GM23338 (cell line): Measurements from ENCODE around the gene KCTD19. TPM values are rescaled to one million over a fixed set of nuclear protein-coding genes. Genes with fewer than 3 reads are reported as not detected.

Source experiments
- ATAC-seq: fragments of 200-7000 bp; cut with Tn5 transposase; 3 replicates; pipeline ENCODE4 v1.9.1; 2020
- DNase-seq: peaks from one replicate; pipeline ENCODE4 v3.0.0-alpha.2; 2015; ENCODE audit warnings: low spot score
- H2AFZ ChIP-seq: fragments of 200-600 bp; sonication (generic); 2 replicates; pipeline ENCODE4 v1.8.0; 2016; ENCODE audit warnings: antibody characterized with exemption, mild to moderate bottlenecking, moderate library complexity
- H3F3A ChIP-seq: fragments of 200-600 bp; sonication (generic); replicated peaks from 2 replicates; pipeline ENCODE4 v1.8.0; 2017; ENCODE audit warnings: antibody characterized with exemption, mixed run types, low read depth
- H3K27ac ChIP-seq: fragments of 200-600 bp; sonication (generic); 2 replicates; pipeline ENCODE4 v1.6.1; 2016; ENCODE audit warnings: low read depth
- H3K27me3 ChIP-seq: fragments of 200-600 bp; sonication (generic); 2 replicates; pipeline ENCODE4 v1.8.0; 2016; ENCODE audit warnings: mild to moderate bottlenecking, mixed run types, moderate library complexity; ENCODE audit not compliant: insufficient read depth
- H3K36me3 ChIP-seq: fragments of 200-600 bp; sonication (generic); 2 replicates; pipeline ENCODE4 v1.8.0; 2016; ENCODE audit warnings: mild to moderate bottlenecking; ENCODE audit not compliant: insufficient read depth
- H3K4me1 ChIP-seq: fragments of 200-600 bp; sonication (generic); 2 replicates; pipeline ENCODE4 v1.8.0; 2016; ENCODE audit warnings: mild to moderate bottlenecking, moderate library complexity; ENCODE audit not compliant: insufficient read depth
- H3K4me2 ChIP-seq: fragments of 200-600 bp; sonication (generic); 2 replicates; pipeline ENCODE4 v1.7.1; 2017; ENCODE audit warnings: mixed run types
- H3K4me3 ChIP-seq: fragments of 200-600 bp; sonication (generic); 2 replicates; pipeline ENCODE4 v1.6.1; 2016; ENCODE audit warnings: mixed run types
- H3K79me2 ChIP-seq: fragments of 200-600 bp; sonication (generic); replicated peaks from 2 replicates; pipeline ENCODE4 v1.8.0; 2017; ENCODE audit warnings: mild to moderate bottlenecking; ENCODE audit not compliant: insufficient read depth
- H3K9me2 ChIP-seq: fragments of 200-600 bp; sonication (generic); 2 replicates; pipeline ENCODE4 v1.8.0; 2017; ENCODE audit not compliant: insufficient read depth
- H4K20me1 ChIP-seq: fragments of 200-600 bp; sonication (generic); replicated peaks from 2 replicates; pipeline ENCODE4 v1.8.0; 2017; ENCODE audit warnings: mild to moderate bottlenecking; ENCODE audit not compliant: insufficient read depth
- H3K27ac Mint-ChIP-seq: 2 replicates; pipeline ENCODE4 v1.8.0; 2020; ENCODE audit warnings: inconsistent platforms, mild to moderate bottlenecking, moderate library complexity, mixed read lengths
- H3K27me3 Mint-ChIP-seq: 3 replicates; pipeline ENCODE4 v1.8.0; 2022; ENCODE audit warnings: low read depth, mild to moderate bottlenecking, moderate library complexity, mixed read lengths, inconsistent platforms; ENCODE audit not compliant: insufficient read depth, poor library complexity
- H3K36me3 Mint-ChIP-seq: 3 replicates; pipeline ENCODE4 v1.8.0; 2021; ENCODE audit warnings: low read depth, mild to moderate bottlenecking, inconsistent platforms, moderate library complexity, mixed read lengths
- H3K4me1 Mint-ChIP-seq: 3 replicates; pipeline ENCODE4 v1.8.0; 2020; ENCODE audit warnings: mild to moderate bottlenecking, inconsistent platforms, mixed read lengths
- H3K4me3 Mint-ChIP-seq: 3 replicates; pipeline ENCODE4 v1.8.0; 2021; ENCODE audit warnings: moderate library complexity, mild to moderate bottlenecking, inconsistent platforms, mixed read lengths
- H3K9me3 Mint-ChIP-seq: 3 replicates; pipeline ENCODE4 v1.8.0; 2020; ENCODE audit warnings: moderate library complexity, mild to moderate bottlenecking, inconsistent platforms, mixed read lengths
- EZH2 ChIP-seq: fragments of 200-600 bp; sonication (generic); IDR thresholded peaks from one replicate; pipeline ENCODE4 v1.8.0; 2017; ENCODE audit warnings: antibody characterized with exemption, mild to moderate bottlenecking, low read depth; ENCODE audit not compliant: unreplicated experiment
- JUNB ChIP-seq: IDR thresholded peaks from one replicate; pipeline ENCODE4 v1.6.1; 2016; ENCODE audit warnings: antibody characterized with exemption; ENCODE audit not compliant: unreplicated experiment
- NANOG ChIP-seq: IDR thresholded peaks from 2 replicates; pipeline ENCODE4 v1.6.1; 2016; ENCODE audit warnings: antibody characterized with exemption, borderline replicate concordance
- ZNF114 ChIP-seq: fragments of 250-450 bp; sonication (Bioruptor Pico); IDR thresholded peaks from 2 replicates; pipeline ENCODE4 v1.5.0; 2020; ENCODE audit warnings: mild to moderate bottlenecking, moderate library complexity
- ZNF331 ChIP-seq: fragments of 250-450 bp; sonication (Bioruptor Pico); IDR thresholded peaks from 2 replicates; pipeline ENCODE4 v1.5.0; 2020; ENCODE audit warnings: low read depth, mild to moderate bottlenecking, moderate library complexity
- polyA plus RNA-seq: library from polyadenylated mRNA; unstranded; fragments of >200 nt; fragmentation: Nextera tagmentation; extraction: Ambion mirVana; gene quantifications from 2 replicates; pipeline ENCODE4 v1.2.1, GENCODE V29; 2016
- total RNA-seq: library from RNA; depleted of rRNA; stranded (reverse); fragments of >200 nt; shearing (Covaris generic); gene quantifications from 2 replicates; pipeline ENCODE4 v1.2.3, GENCODE V29; 2014
- TF ChIP-seq, protein P1 (sequence below), 2 experiments: fragments of 200-600 bp in 1 of 2; sonication (generic) in 1 of 2; conservative IDR thresholded peaks; 2 replicates each; pipeline versions ENCODE4 v1.5.1 to v1.6.1; 2016 to 2017; ENCODE audit warnings: antibody characterized with exemption in 2 of 2, low read depth in 2 of 2, mild to moderate bottlenecking in 2 of 2, moderate library complexity in 1 of 2
- TF ChIP-seq, protein P2 (sequence below): IDR thresholded peaks from 2 replicates; pipeline ENCODE4 v1.6.1; 2016; ENCODE audit warnings: antibody characterized with exemption

Gene KCTD19
- total and polyA plus RNA-seq, 2 experiments from 2014 or later, result 0.31 to 0.65 TPM

DNA sequence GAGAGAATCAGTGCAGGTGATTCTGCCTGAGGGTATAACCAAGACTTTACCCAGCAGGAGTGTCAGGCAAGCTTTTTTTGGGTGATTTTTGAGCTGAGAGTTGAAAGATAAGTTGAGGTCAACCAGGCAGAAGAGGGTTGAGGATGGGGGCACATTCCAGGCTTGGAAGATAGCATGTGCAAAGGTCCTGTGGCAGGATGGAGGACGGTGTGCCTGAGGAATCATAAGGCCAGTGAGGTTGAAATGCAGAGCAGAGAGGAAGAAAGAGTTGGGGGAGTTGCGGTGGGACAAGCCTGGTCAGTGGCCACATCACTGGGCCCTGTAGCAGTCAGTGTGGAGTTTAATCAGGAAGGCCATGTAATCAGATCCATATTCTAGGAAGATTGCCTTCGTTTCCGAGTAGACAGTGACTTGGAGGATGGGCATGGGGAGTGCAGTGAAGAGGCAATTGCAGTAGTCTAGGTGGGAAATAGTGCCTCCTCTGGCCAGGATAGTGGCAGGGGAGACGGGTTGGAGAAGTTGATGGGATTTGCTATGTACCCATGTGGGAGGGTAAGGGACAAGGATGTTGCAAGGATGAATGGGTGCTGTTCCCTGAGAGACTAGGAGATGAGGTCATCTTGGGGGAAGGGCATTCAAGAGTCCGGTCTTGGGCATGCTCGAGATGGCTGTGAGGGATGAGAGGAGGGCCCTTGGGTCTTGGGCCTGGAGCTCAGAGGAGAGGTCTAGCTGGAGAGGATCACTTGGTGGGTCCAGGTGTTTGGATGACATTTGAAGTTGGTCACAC lies 43.3 kb downstream of the KCTD19 start:
- H3K27me3 ChIP-seq, result peaks cover 13% of the 10 kb centered on the region
- no peak overlapping the region for H3K4me3 ChIP-seq
- H3F3A ChIP-seq, result no peaks in the 10 kb centered on the region
- no peaks in the 10 kb centered on the region for H3K79me2 ChIP-seq
- peaks cover 6% of the 10 kb centered on the region for H3K27me3 Mint-ChIP-seq
- DNase-seq (no peak), ATAC-seq (no peak)
- no peaks in the 10 kb centered on the region for H3K9me3 Mint-ChIP-seq
- H3K36me3 ChIP-seq, result no peaks in the 10 kb centered on the region
- H3K4me1 ChIP-seq, result peaks cover 5% of the 10 kb centered on the region; the same call in 1 of the 2 replicates
- TF ChIP-seq, protein P1, sequence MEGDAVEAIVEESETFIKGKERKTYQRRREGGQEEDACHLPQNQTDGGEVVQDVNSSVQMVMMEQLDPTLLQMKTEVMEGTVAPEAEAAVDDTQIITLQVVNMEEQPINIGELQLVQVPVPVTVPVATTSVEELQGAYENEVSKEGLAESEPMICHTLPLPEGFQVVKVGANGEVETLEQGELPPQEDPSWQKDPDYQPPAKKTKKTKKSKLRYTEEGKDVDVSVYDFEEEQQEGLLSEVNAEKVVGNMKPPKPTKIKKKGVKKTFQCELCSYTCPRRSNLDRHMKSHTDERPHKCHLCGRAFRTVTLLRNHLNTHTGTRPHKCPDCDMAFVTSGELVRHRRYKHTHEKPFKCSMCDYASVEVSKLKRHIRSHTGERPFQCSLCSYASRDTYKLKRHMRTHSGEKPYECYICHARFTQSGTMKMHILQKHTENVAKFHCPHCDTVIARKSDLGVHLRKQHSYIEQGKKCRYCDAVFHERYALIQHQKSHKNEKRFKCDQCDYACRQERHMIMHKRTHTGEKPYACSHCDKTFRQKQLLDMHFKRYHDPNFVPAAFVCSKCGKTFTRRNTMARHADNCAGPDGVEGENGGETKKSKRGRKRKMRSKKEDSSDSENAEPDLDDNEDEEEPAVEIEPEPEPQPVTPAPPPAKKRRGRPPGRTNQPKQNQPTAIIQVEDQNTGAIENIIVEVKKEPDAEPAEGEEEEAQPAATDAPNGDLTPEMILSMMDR (conservative IDR thresholded peaks at IDR 0.05; ENCODE audit: low read depth in 2 of 2), result peak; percentile 23 to 29; a peak in 1 of 4 replicates
- no peak for TF ChIP-seq ZNF114 (CRISPR knock-in tag)
- TF ChIP-seq JUNB, result no peak
- TF ChIP-seq EZH2, result no peak
- H3K27ac Mint-ChIP-seq, result no peak overlapping the region
- no peaks in the 10 kb centered on the region for H3K9me2 ChIP-seq
- H2AFZ ChIP-seq, result no peak overlapping the region
- H4K20me1 ChIP-seq, result no peaks in the 10 kb centered on the region
- H3K4me1 Mint-ChIP-seq, result peaks cover 2% of the 10 kb centered on the region
- peaks cover 5% of the 10 kb centered on the region; the same call in 2 of the 3 replicates for H3K36me3 Mint-ChIP-seq
- H3K4me2 ChIP-seq, result no peak overlapping the region
- H3K4me3 Mint-ChIP-seq, result no peak overlapping the region; the same call in 2 of the 3 replicates
- H3K27ac ChIP-seq, result no peak overlapping the region

DNA sequence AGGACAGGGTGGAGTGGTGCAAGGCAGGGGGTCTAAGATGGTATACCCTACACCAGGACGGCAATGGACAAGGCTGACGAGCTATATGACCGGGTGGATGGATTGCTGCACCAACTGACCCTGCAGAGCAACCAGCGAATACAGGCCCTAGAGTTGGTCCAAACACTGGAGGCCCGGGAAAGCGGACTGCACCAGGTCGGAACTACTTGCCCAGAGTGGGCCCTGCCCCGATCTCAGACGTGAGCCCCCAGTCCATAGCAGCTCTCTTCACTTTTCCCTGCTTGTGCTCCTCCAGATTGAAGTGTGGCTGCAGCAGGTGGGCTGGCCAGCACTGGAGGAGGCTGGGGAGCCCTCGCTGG lies 44.1 kb downstream of the KCTD19 start:
- no peak overlapping the region for H3K4me3 Mint-ChIP-seq

More for the DNA sequence above, 44.1 kb downstream of the KCTD19 start:
- H3K27ac ChIP-seq, result no peak overlapping the region
- H3K36me3 Mint-ChIP-seq, result peaks cover 5% of the 10 kb centered on the region; the same call in 2 of the 3 replicates
- peaks cover 13% of the 10 kb centered on the region for H3K27me3 ChIP-seq
- H3K9me2 ChIP-seq, result no peaks in the 10 kb centered on the region
- peaks cover 2% of the 10 kb centered on the region for H3K4me1 Mint-ChIP-seq
- TF ChIP-seq NANOG (no peak), ZNF331 (CRISPR knock-in tag) (no peak)
- TF ChIP-seq, protein P2, sequence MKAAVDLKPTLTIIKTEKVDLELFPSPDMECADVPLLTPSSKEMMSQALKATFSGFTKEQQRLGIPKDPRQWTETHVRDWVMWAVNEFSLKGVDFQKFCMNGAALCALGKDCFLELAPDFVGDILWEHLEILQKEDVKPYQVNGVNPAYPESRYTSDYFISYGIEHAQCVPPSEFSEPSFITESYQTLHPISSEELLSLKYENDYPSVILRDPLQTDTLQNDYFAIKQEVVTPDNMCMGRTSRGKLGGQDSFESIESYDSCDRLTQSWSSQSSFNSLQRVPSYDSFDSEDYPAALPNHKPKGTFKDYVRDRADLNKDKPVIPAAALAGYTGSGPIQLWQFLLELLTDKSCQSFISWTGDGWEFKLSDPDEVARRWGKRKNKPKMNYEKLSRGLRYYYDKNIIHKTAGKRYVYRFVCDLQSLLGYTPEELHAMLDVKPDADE, result no peak
- TF ChIP-seq, protein P1 (conservative IDR thresholded peaks at IDR 0.05; ENCODE audit: low read depth in 2 of 2), result no peak
- H3K36me3 ChIP-seq, result no peaks in the 10 kb centered on the region
- H3K79me2 ChIP-seq, result no peaks in the 10 kb centered on the region
- no peak overlapping the region for H3K4me2 ChIP-seq
- no peaks in the 10 kb centered on the region for H3F3A ChIP-seq
- H3K27me3 Mint-ChIP-seq, result peaks cover 6% of the 10 kb centered on the region
- no peaks in the 10 kb centered on the region for H4K20me1 ChIP-seq
- H3K4me1 ChIP-seq, result peaks cover 5% of the 10 kb centered on the region; the same call in 1 of the 2 replicates
- DNase-seq (no peak), ATAC-seq (no peak)
- H2AFZ ChIP-seq, result no peak overlapping the region
- no peak overlapping the region for H3K27ac Mint-ChIP-seq
- no peaks in the 10 kb centered on the region for H3K9me3 Mint-ChIP-seq
- H3K4me3 ChIP-seq, result no peak overlapping the region
